GM23338 (cell line): ENCODE measurements around the gene GRIK5. TPM values are rescaled to one million over a fixed set of nuclear protein-coding genes. Genes with fewer than 3 reads are reported as not detected.

Experiments
- CREB1 ChIP-seq: fragments of 250-450 bp; sonication (Bioruptor Pico); IDR thresholded peaks from 2 replicates; pipeline ENCODE4 v1.5.0; 2020; ENCODE audit warnings: low read depth, mild to moderate bottlenecking, moderate library complexity
- CTCF ChIP-seq, 2 experiments: fragments of 200-600 bp in 1 of 2; sonication (generic) in 1 of 2; conservative IDR thresholded peaks; 2 replicates each; pipeline versions ENCODE4 v1.5.1 to v1.6.1; 2016 to 2017; ENCODE audit warnings: antibody characterized with exemption in 2 of 2, low read depth in 2 of 2, mild to moderate bottlenecking in 2 of 2, moderate library complexity in 1 of 2
- EZH2phosphoT487 ChIP-seq: fragments of 200-600 bp; sonication (generic); IDR thresholded peaks from one replicate; pipeline ENCODE4 v1.8.1; 2018; ENCODE audit warnings: antibody characterized with exemption; ENCODE audit not compliant: unreplicated experiment
- JUNB ChIP-seq: IDR thresholded peaks from one replicate; pipeline ENCODE4 v1.6.1; 2016; ENCODE audit warnings: antibody characterized with exemption; ENCODE audit not compliant: unreplicated experiment
- NANOG ChIP-seq: IDR thresholded peaks from 2 replicates; pipeline ENCODE4 v1.6.1; 2016; ENCODE audit warnings: antibody characterized with exemption, borderline replicate concordance
- POLR2AphosphoS5 ChIP-seq: IDR thresholded peaks from 2 replicates; pipeline ENCODE4 v1.6.1; 2016; ENCODE audit warnings: antibody characterized with exemption, low read depth
- STAT1 ChIP-seq: IDR thresholded peaks from one replicate; pipeline ENCODE4 v1.6.1; 2016; ENCODE audit warnings: antibody characterized with exemption; ENCODE audit not compliant: unreplicated experiment
- ZNF331 ChIP-seq: fragments of 250-450 bp; sonication (Bioruptor Pico); IDR thresholded peaks from 2 replicates; pipeline ENCODE4 v1.5.0; 2020; ENCODE audit warnings: low read depth, mild to moderate bottlenecking, moderate library complexity
- ZNF462 ChIP-seq: fragments of 250-450 bp; sonication (Bioruptor Pico); IDR thresholded peaks from 2 replicates; pipeline ENCODE4 v1.5.0; 2020; ENCODE audit warnings: mild to moderate bottlenecking, moderate library complexity
- polyA plus RNA-seq: library from polyadenylated mRNA; unstranded; fragments of >200 nt; fragmentation: Nextera tagmentation; extraction: Ambion mirVana; gene quantifications from 2 replicates; pipeline ENCODE4 v1.2.1, GENCODE V29; 2016
- total RNA-seq: library from RNA; depleted of rRNA; stranded (reverse); fragments of >200 nt; shearing (Covaris generic); gene quantifications from 2 replicates; pipeline ENCODE4 v1.2.3, GENCODE V29; 2014

The GRIK5 gene
- total and polyA plus RNA-seq, 2 experiments from 2014 or later: 5.1 to 42.5 TPM

- TF ChIP-seq ZNF462 (CRISPR knock-in tag): no peak
- TF ChIP-seq POLR2AphosphoS5: no peak
- no peak for TF ChIP-seq CTCF (conservative IDR thresholded peaks at IDR 0.05; ENCODE audit: low read depth in 2 of 2)
- no peak for TF ChIP-seq CREB1 (CRISPR knock-in tag)
- no peak for TF ChIP-seq NANOG
- TF ChIP-seq STAT1: no peak
- no peak for TF ChIP-seq EZH2phosphoT487
- TF ChIP-seq JUNB: no peak
- no peak for TF ChIP-seq ZNF331
Measured at GRCh38 chr19:41995959-41996797, 73.8 kb downstream of the GRIK5 start (continued).
